ENCODE measurements around the gene CAV1.

The CAV1 gene

DNA sequence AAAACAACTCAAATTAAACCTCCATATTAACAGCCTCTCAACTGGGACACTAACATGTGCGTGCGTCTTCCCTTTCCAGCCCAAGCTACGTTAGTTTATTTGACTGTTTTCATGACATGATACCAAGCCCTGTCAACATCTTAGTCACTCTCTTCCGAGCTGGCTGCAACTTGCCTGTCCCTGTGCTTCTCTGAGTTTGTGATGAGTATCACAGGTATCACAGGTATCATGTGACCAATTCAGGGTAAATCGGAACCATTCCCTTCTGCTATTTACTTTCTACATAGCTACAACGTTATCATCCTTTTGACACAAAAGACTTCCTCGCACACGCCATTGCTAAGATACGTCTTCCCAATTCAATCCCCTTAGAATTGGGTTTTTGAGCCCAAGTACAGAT is 70.2 kb downstream of the CAV1 start:
- no peak overlapping the region for H3K9ac ChIP-seq (ENCODE audit: low read depth, low read length, poor library complexity, severe bottlenecking)
- no peak overlapping the region for H3K4me3 ChIP-seq (ENCODE audit: low read length, poor library complexity, severe bottlenecking)
- H3K79me2 ChIP-seq (ENCODE audit: insufficient read depth, low read length): no peaks in the 10 kb centered on the region
- no peaks in the 10 kb centered on the region for H3K27me3 ChIP-seq (ENCODE audit: insufficient read depth, low read length, poor library complexity, severe bottlenecking)
- H3K36me3 ChIP-seq (ENCODE audit: insufficient read depth, low read length): no peaks in the 10 kb centered on the region
- H3K4me1 ChIP-seq (ENCODE audit: insufficient read depth, low read length, poor library complexity, severe bottlenecking): peaks cover 17% of the 10 kb centered on the region
- H3K9me3 ChIP-seq (ENCODE audit: insufficient read depth, low read depth, low read length): no peaks in the 10 kb centered on the region
- no peak overlapping the region for H3K4me2 ChIP-seq (ENCODE audit: low read depth, low read length, poor library complexity, severe bottlenecking)
- H3K9me2 ChIP-seq (replicated peaks; ENCODE audit: low read depth, low read length): no peaks in the 10 kb centered on the region
- H4K20me1 ChIP-seq (ENCODE audit: insufficient read depth, low read length, poor library complexity, severe bottlenecking): no peaks in the 10 kb centered on the region
- H3F3A ChIP-seq (ENCODE audit: low read depth): no peaks in the 10 kb centered on the region
- TF ChIP-seq EZH2phosphoT487 (IDR thresholded peaks at IDR 0.05; ENCODE audit: borderline replicate concordance) (no peak), CTCF (conservative IDR thresholded peaks at IDR 0.05; ENCODE audit: low read length) (no peak)
- H2AFZ ChIP-seq (ENCODE audit: low read length): no peak overlapping the region

DNA sequence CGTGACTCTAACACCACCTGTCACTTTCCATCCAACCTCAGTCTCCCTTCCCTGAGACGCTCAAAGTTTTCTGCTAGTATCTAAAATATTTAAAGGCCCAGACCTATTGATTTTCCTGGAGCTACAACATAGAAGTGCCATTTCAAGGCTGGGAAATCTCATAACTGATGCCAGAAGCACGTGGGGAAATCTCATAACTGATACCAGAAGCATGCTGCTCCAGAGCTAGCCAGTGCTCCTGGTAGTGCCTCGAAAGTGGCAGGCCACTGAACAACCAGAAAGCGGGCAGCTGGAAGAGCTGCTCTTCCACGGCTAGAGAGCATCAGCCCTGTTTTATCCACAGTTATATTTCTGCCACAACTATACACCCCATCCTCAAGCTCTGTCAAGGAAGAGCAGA is 72.5 kb downstream of the CAV1 start:
- no peaks in the 10 kb centered on the region for H3K27me3 ChIP-seq (ENCODE audit: insufficient read depth, low read length, poor library complexity, severe bottlenecking)
- H3K79me2 ChIP-seq (ENCODE audit: insufficient read depth, low read length): no peaks in the 10 kb centered on the region
- no peaks in the 10 kb centered on the region for H3K9me3 ChIP-seq (ENCODE audit: insufficient read depth, low read depth, low read length)
- H3K4me3 ChIP-seq (ENCODE audit: low read length, poor library complexity, severe bottlenecking): no peak overlapping the region
- no peak overlapping the region for H3K9ac ChIP-seq (ENCODE audit: low read depth, low read length, poor library complexity, severe bottlenecking)
- H3K36me3 ChIP-seq (ENCODE audit: insufficient read depth, low read length): no peaks in the 10 kb centered on the region
- no peak overlapping the region for H2AFZ ChIP-seq (ENCODE audit: low read length)
- no peaks in the 10 kb centered on the region for H4K20me1 ChIP-seq (ENCODE audit: insufficient read depth, low read length, poor library complexity, severe bottlenecking)
- H3K9me2 ChIP-seq (replicated peaks; ENCODE audit: low read depth, low read length): no peaks in the 10 kb centered on the region
- TF ChIP-seq CTCF (conservative IDR thresholded peaks at IDR 0.05; ENCODE audit: low read length): no peak
- TF ChIP-seq EZH2phosphoT487 (IDR thresholded peaks at IDR 0.05; ENCODE audit: borderline replicate concordance): no peak
- peaks cover 12% of the 10 kb centered on the region for H3K4me1 ChIP-seq (ENCODE audit: insufficient read depth, low read length, poor library complexity, severe bottlenecking)
- H3F3A ChIP-seq (ENCODE audit: low read depth): no peaks in the 10 kb centered on the region
- H3K4me2 ChIP-seq (ENCODE audit: low read depth, low read length, poor library complexity, severe bottlenecking): no peak overlapping the region

- Histone ChIP-seq H3K79me2 (ENCODE audit: insufficient read depth, low read length) (no peaks in the 10 kb centered on the region), H3K9me3 (ENCODE audit: insufficient read depth, low read depth, low read length) (no peaks in the 10 kb centered on the region), H3K4me1 (ENCODE audit: insufficient read depth, low read length, poor library complexity, severe bottlenecking) (peaks cover 3% of the 10 kb centered on the region), H3K4me2 (ENCODE audit: low read depth, low read length, poor library complexity, severe bottlenecking) (no peak overlapping the region), H3K9me2 (replicated peaks; ENCODE audit: low read depth, low read length) (no peaks in the 10 kb centered on the region), H4K20me1 (ENCODE audit: insufficient read depth, low read length, poor library complexity, severe bottlenecking) (no peaks in the 10 kb centered on the region), H2AFZ (ENCODE audit: low read length) (no peak overlapping the region), H3K9ac (ENCODE audit: low read depth, low read length, poor library complexity, severe bottlenecking) (no peak overlapping the region), H3K4me3 (ENCODE audit: low read length, poor library complexity, severe bottlenecking) (no peak overlapping the region), H3K27me3 (ENCODE audit: insufficient read depth, low read length, poor library complexity, severe bottlenecking) (no peaks in the 10 kb centered on the region), H3F3A (ENCODE audit: low read depth) (no peaks in the 10 kb centered on the region), H3K36me3 (ENCODE audit: insufficient read depth, low read length) (no peaks in the 10 kb centered on the region)
- no peak for TF ChIP-seq EZH2phosphoT487 (IDR thresholded peaks at IDR 0.05; ENCODE audit: borderline replicate concordance)
- no peak for TF ChIP-seq CTCF (conservative IDR thresholded peaks at IDR 0.05; ENCODE audit: low read length)
These were observed 73.4 kb downstream of the CAV1 start for GRCh38 chr7:116598278-116598677.
